NB4 (cell line): ENCODE results near the gene PGLYRP4.
A peak's percentile ranks its signal among the peaks of the same experiment; 100 is the strongest.

ENCODE experiments used
- DNase-seq: peaks from one replicate; pipeline ENCODE4 v3.0.0; 2010; ENCODE audit warnings: low read depth
- H3K4me3 ChIP-seq: one replicate; pipeline ENCODE4 v1.5.1; 2011; ENCODE audit warnings: mild to moderate bottlenecking, low read depth, low read length, moderate library complexity
- MAX ChIP-seq: IDR thresholded peaks from 2 replicates; pipeline ENCODE4 v1.6.1; 2011; ENCODE audit warnings: low read depth, low read length
- MYC ChIP-seq: IDR thresholded peaks from 2 replicates; pipeline ENCODE4 v1.6.1; 2011; ENCODE audit warnings: low read depth, low read length
- POLR2A ChIP-seq: IDR thresholded peaks from 2 replicates; pipeline ENCODE4 v1.6.1; 2011; ENCODE audit warnings: mild to moderate bottlenecking; ENCODE audit not compliant: insufficient read length; ENCODE audit errors: extremely low read depth
- TF ChIP-seq, protein P1 (sequence below): IDR thresholded peaks from one replicate; pipeline ENCODE4 v1.5.1; 2012; ENCODE audit warnings: low read depth, low read length

Gene PGLYRP4

GRCh38 chr1:153292740-153293479 is 55.7 kb downstream of the PGLYRP4 start:
- no peak for DNase-seq
- TF ChIP-seq POLR2A (no peak), MYC (no peak)
- H3K4me3 ChIP-seq, result no peak overlapping the region

DNA sequence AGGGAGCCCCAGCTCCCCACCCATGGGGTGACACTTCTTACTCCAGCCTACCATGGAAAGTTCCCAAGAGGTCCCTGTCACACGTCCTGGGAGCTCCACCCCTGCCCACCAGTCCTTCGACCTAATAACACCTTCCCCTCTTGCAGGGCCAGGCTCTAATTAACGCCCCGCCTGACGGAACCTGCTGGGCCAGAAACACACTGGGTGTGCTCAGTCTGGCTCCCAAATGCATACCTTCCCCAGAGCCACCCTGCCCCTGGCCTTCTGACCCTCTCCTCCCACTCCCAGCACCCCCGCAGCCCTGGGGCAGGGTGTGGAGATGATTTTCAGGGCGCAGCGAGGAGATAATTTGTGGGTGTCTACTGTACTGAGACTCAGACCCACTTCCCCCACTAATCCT is 56.5 kb downstream of the PGLYRP4 start:
- TF ChIP-seq MYC, result no peak
- no peak for TF ChIP-seq POLR2A
- TF ChIP-seq MAX, result no peak
- TF ChIP-seq, protein P1, sequence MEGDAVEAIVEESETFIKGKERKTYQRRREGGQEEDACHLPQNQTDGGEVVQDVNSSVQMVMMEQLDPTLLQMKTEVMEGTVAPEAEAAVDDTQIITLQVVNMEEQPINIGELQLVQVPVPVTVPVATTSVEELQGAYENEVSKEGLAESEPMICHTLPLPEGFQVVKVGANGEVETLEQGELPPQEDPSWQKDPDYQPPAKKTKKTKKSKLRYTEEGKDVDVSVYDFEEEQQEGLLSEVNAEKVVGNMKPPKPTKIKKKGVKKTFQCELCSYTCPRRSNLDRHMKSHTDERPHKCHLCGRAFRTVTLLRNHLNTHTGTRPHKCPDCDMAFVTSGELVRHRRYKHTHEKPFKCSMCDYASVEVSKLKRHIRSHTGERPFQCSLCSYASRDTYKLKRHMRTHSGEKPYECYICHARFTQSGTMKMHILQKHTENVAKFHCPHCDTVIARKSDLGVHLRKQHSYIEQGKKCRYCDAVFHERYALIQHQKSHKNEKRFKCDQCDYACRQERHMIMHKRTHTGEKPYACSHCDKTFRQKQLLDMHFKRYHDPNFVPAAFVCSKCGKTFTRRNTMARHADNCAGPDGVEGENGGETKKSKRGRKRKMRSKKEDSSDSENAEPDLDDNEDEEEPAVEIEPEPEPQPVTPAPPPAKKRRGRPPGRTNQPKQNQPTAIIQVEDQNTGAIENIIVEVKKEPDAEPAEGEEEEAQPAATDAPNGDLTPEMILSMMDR, result no peak
- H3K4me3 ChIP-seq, result no peak overlapping the region
- DNase-seq, result no peak

- DNase-seq, result no peak
- H3K4me3 ChIP-seq, result no peak overlapping the region
- no peak for TF ChIP-seq MAX
- no peak for TF ChIP-seq MYC
- TF ChIP-seq POLR2A, result no peak
- TF ChIP-seq, protein P1, result no peak
These were observed 57.1 kb downstream of the PGLYRP4 start for GRCh38 chr1:153291514-153291913.

GRCh38 chr1:153288634-153289275 is 59.9 kb downstream of the PGLYRP4 start:
- DNase-seq, result peak; percentile 31

More at GRCh38 chr1:153288634-153289275, 59.9 kb downstream of the PGLYRP4 start:
- TF ChIP-seq, protein P1, result peak; percentile 60
- TF ChIP-seq POLR2A, result no peak
- no peak overlapping the region for H3K4me3 ChIP-seq
